Measurements from ENCODE around the gene RBM8A.

- no peak for TF ChIP-seq CTCF (IDR thresholded peaks at IDR 0.05)
- no peak for TF ChIP-seq SMC3 (IDR thresholded peaks at IDR 0.05; ENCODE audit: low read depth, low read length)
- TF ChIP-seq RAD21 (IDR thresholded peaks at IDR 0.05; ENCODE audit: low read length): no peak
- no peak for TF ChIP-seq TCF12 (IDR thresholded peaks at IDR 0.05)
- TF ChIP-seq MAX (IDR thresholded peaks at IDR 0.05; ENCODE audit: low read depth): no peak
- TF ChIP-seq EZH2phosphoT487 (IDR thresholded peaks at IDR 0.05; ENCODE audit: borderline replicate concordance, low read depth): no peak
- no peak for TF ChIP-seq EP300 (IDR thresholded peaks at IDR 0.05; ENCODE audit: borderline replicate concordance in 1 of 2, low read depth in 1 of 2, low read length in 1 of 2)
- TF ChIP-seq NFIC (IDR thresholded peaks at IDR 0.05; ENCODE audit: borderline replicate concordance): no peak
- TF ChIP-seq MXI1 (IDR thresholded peaks at IDR 0.05; ENCODE audit: low read depth, low read length): no peak
Observed at GRCh38 chr1:145942871-145943270, 15.6 kb upstream of the RBM8A start.

Data from SK-N-SH (cell line).